Endothelial cell of umbilical vein (primary cell): ENCODE results near the gene MSX2. TPM values are rescaled to one million over a fixed set of nuclear protein-coding genes. Genes with fewer than 3 reads are reported as not detected.

Experiments used
- BruUV-seq: library from RNA; stranded (reverse); fragments of 400-500 nt; replicated peaks from 2 replicates; lab custom pipeline; 2021; lab: Mats Ljungman, UMichigan
- CTCF ChIA-PET: fragments of 300-600, 350-600 bp; sonication (Branson Sonifier 250); formaldehyde crosslinking; loops from one replicate; lab custom pipeline; 2021; ENCODE audit warnings: antibody characterized with exemption, inconsistent platforms; lab: Charles Lee
- POLR2A ChIA-PET: fragments of 300-600, 350-600 bp; sonication (Branson Sonifier 250); formaldehyde crosslinking; loops from one replicate; lab custom pipeline; 2021; ENCODE audit warnings: antibody characterized with exemption, inconsistent platforms; lab: Charles Lee
- DNase-seq: peaks from one replicate; pipeline ENCODE4 v3.0.0-alpha.2; 2011; ENCODE audit warnings: low read depth, low spot score
- FAIRE-seq: peaks from 2 replicates; lab custom pipeline; 2011; peaks lifted over from hg19 to GRCh38; lab: Jason Lieb, UNC
- H2AFZ ChIP-seq: 2 replicates; pipeline ENCODE4 v1.6.0; 2012; ENCODE audit warnings: low read depth, low read length, control low read depth, inconsistent platforms
- H3K27ac ChIP-seq: 2 replicates; pipeline ENCODE4 v1.5.1; 2011; ENCODE audit warnings: low read depth, mild to moderate bottlenecking, control low read depth, low read length, moderate library complexity; ENCODE audit not compliant: insufficient read depth
- H3K27me3 ChIP-seq, 2 experiments: 2 replicates each; pipeline versions ENCODE4 v1.6.0 to v1.6.1; 2011; ENCODE audit warnings: low read length in 2 of 2, mixed read lengths in 1 of 2; ENCODE audit not compliant: control insufficient read depth in 2 of 2, insufficient read depth in 2 of 2
- H3K36me3 ChIP-seq, 2 experiments: 2 replicates in 1 of 2; 3 replicates in 1 of 2; pipeline ENCODE4 v1.5.1; 2011; ENCODE audit warnings: low read length in 2 of 2, mild to moderate bottlenecking in 1 of 2, moderate library complexity in 1 of 2; ENCODE audit not compliant: control insufficient read depth in 2 of 2, insufficient read depth in 2 of 2; ENCODE audit errors: extremely low read depth in 1 of 2
- H3K4me1 ChIP-seq: 3 replicates; pipeline ENCODE4 v1.5.1; 2011; ENCODE audit warnings: mild to moderate bottlenecking, low read length; ENCODE audit not compliant: control insufficient read depth, insufficient read depth; ENCODE audit errors: extremely low read depth
- H3K4me2 ChIP-seq: 2 replicates; pipeline ENCODE4 v1.6.1; 2011; ENCODE audit warnings: low read length, control low read depth, mixed read lengths; ENCODE audit not compliant: insufficient read depth
- H3K4me3 ChIP-seq, 3 experiments: fragments of 200-600 bp in 1 of 3; sonication (generic), shearing (Covaris generic) in 1 of 3; replicated peaks in 1 of 3; 2 replicates each; pipeline ENCODE4 v1.5.1; 2011 to 2016; ENCODE audit warnings: control low read depth in 3 of 3, low read length in 3 of 3, mild to moderate bottlenecking in 2 of 3, inconsistent platforms in 1 of 3, low read depth in 1 of 3, moderate library complexity in 1 of 3; ENCODE audit not compliant: insufficient read depth in 1 of 3
- H3K79me2 ChIP-seq: 2 replicates; pipeline ENCODE4 v1.6.0; 2012; ENCODE audit warnings: low read length, inconsistent platforms; ENCODE audit not compliant: control insufficient read depth, insufficient read depth
- H3K9ac ChIP-seq: replicated peaks from 2 replicates; pipeline ENCODE3; 2011; ENCODE audit warnings: low read length, control low read depth; ENCODE audit not compliant: insufficient read depth; ENCODE audit errors: extremely low read depth
- H3K9me1 ChIP-seq: replicated peaks from 3 replicates; pipeline ENCODE4 v1.6.0; 2011; ENCODE audit warnings: mild to moderate bottlenecking, low read length; ENCODE audit not compliant: control insufficient read depth, insufficient read depth; ENCODE audit errors: extremely low read depth
- H3K9me3 ChIP-seq: replicated peaks from 2 replicates; pipeline ENCODE4 v1.5.1; 2012; ENCODE audit warnings: low read length, inconsistent platforms; ENCODE audit not compliant: control insufficient read depth, insufficient read depth
- H4K20me1 ChIP-seq: replicated peaks from 2 replicates; pipeline ENCODE3; 2011; ENCODE audit warnings: mild to moderate bottlenecking, low read length; ENCODE audit not compliant: control insufficient read depth, insufficient read depth; ENCODE audit errors: extremely low read depth
- CTCF ChIP-seq, 2 donors: IDR thresholded peaks; 1 replicate in 1 of 2; 2 replicates in 1 of 2; pipeline ENCODE4 v1.5.1; 2011; ENCODE audit warnings: low read length in 2 of 2, mild to moderate bottlenecking in 2 of 2, moderate library complexity in 2 of 2, control low read depth in 1 of 2, inconsistent platforms in 1 of 2, low read depth in 1 of 2; ENCODE audit not compliant: insufficient read depth in 1 of 2; ENCODE audit errors: extremely low read depth in 1 of 2
- EZH2 ChIP-seq: IDR thresholded peaks from 2 replicates; pipeline ENCODE4 v1.6.1; 2012; ENCODE audit warnings: borderline replicate concordance, low read depth, mild to moderate bottlenecking, moderate library complexity, low read length, inconsistent platforms; ENCODE audit not compliant: severe bottlenecking
- FOS ChIP-seq: IDR thresholded peaks from 2 replicates; pipeline ENCODE4 v1.6.1; 2011; ENCODE audit warnings: mild to moderate bottlenecking, low read length, moderate library complexity, borderline replicate concordance; ENCODE audit not compliant: insufficient read depth
- GATA2 ChIP-seq: IDR thresholded peaks from 2 replicates; pipeline ENCODE4 v1.7.0; 2011; ENCODE audit warnings: low read depth, mild to moderate bottlenecking, moderate library complexity, mixed read lengths, low read length; ENCODE audit not compliant: insufficient read length, insufficient read depth
- JUN ChIP-seq: IDR thresholded peaks from 2 replicates; pipeline ENCODE4 v1.6.1; 2011; ENCODE audit warnings: borderline replicate concordance, low read depth; ENCODE audit not compliant: insufficient read length, insufficient read depth
- MYC ChIP-seq: IDR thresholded peaks from one replicate; pipeline ENCODE4 v1.6.1; 2011; ENCODE audit warnings: mild to moderate bottlenecking, low read depth, low read length
- POLR2A ChIP-seq: IDR thresholded peaks from 2 replicates; pipeline ENCODE4 v1.6.1; 2012; ENCODE audit warnings: low read depth, mild to moderate bottlenecking, control low read depth, low read length
- POLR2AphosphoS5 ChIP-seq: IDR thresholded peaks from 2 replicates; pipeline ENCODE4 v1.6.1; 2012; ENCODE audit warnings: low read depth, mild to moderate bottlenecking, control low read depth, low read length, moderate library complexity; ENCODE audit not compliant: insufficient read depth
- dilution Hi-C: fragments of 300-500 bp; cut with MboI; formaldehyde crosslinking; loops from one replicate; pipeline ENCODE4 v1.15.0; 2019; ENCODE audit warnings: low sequenced_read_pairs; ENCODE audit not compliant: extremely low pct_ligation_motif_present
- intact Hi-C: fragments of 100-400 bp; cut with micrococcal nuclease; formaldehyde crosslinking; loops from one replicate; pipeline ENCODE4 v1.10.0; 2022
- polyA plus RNA-seq, 4 experiments: library from polyadenylated mRNA; depleted of rRNA in 3 of 4; stranded (reverse) in 3 of 4; unstranded in 1 of 4; fragments of >200 nt; gene quantifications; 2 replicates each; pipeline versions ENCODE4 v1.2.1 to v1.2.3, GENCODE V29; 2011 to 2012; ENCODE audit warnings: missing spikeins in 1 of 4
- total RNA-seq: library from RNA; stranded (reverse); gene quantifications from 2 replicates; pipeline ENCODE4 v1.2.3, GENCODE V29; 2021
- TF ChIP-seq, protein P1 (sequence below): IDR thresholded peaks from 2 replicates; pipeline ENCODE4 v1.6.1; 2011; ENCODE audit not compliant: insufficient read depth, insufficient read length

The MSX2 gene
- total and polyA plus RNA-seq, 2 donors (not counting 3 experiments of a cell fraction or from before 2014, with no cell fraction given): not detected

DNA sequence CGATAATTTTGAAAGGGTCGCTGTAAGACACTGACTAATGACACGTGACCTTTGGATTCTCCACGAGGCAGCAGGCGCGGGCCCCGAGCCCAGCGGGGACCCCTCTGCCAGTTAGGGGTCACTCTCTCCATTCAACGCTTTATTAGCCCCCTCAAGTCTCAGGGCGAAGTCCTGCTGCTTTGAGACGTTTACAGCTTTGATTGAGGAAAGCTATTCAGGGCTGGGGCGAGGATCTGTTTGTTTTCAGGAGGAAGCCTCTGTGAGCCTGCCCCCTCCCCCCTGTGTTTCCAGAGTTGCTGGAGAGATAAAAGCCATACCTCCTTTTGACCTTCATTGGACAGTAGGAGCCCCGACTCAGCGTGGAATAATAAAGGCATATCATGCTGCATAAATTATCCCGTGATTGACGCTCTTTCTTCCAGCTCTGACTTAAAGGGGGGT lies 31.4 kb upstream of the MSX2 start:
- BruUV-seq: no TSS peak
- no peak for FAIRE-seq
- CTCF ChIA-PET: interaction anchor here (0.6 kb wide), 1 partner anchor 198 kb away, joined by 3 read pairs; no protein-coding TSS in a partner anchor

GRCh38 chr5:174693697-174694385 lies 30.5 kb upstream of the MSX2 start:
- no peak for TF ChIP-seq JUN
- no peak for TF ChIP-seq POLR2A
- no peak for TF ChIP-seq POLR2AphosphoS5
- TF ChIP-seq MYC: no peak
- no peak for TF ChIP-seq FOS
- no peak for TF ChIP-seq EZH2
- no peak for TF ChIP-seq GATA2
- TF ChIP-seq, protein P1, sequence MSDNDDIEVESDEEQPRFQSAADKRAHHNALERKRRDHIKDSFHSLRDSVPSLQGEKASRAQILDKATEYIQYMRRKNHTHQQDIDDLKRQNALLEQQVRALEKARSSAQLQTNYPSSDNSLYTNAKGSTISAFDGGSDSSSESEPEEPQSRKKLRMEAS: no peak
- no peak for TF ChIP-seq CTCF (IDR thresholded peaks at IDR 0.05; ENCODE audit: extremely low read depth in 1 of 2, insufficient read depth in 1 of 2, low read depth in 1 of 2, low read length in 2 of 2)
- CTCF ChIA-PET: interaction anchor here (0.6 kb wide), 1 partner anchor 10 kb away, joined by 3 read pairs; no protein-coding TSS in a partner anchor
- BruUV-seq: no TSS peak
- no peak for FAIRE-seq
- Histone ChIP-seq H4K20me1 (no peaks in the 10 kb centered on the region), H3K9me3 (no peaks in the 10 kb centered on the region), H3K36me3 (no peaks in the 10 kb centered on the region), H3K27ac (no peak overlapping the region), H3K9ac (no peak overlapping the region), H2AFZ (no peak overlapping the region), H3K9me1 (no peaks in the 10 kb centered on the region), H3K79me2 (no peaks in the 10 kb centered on the region), H3K4me2 (no peak overlapping the region), H3K4me3 (no peak overlapping the region), H3K27me3 (no peaks in the 10 kb centered on the region), H3K4me1 (no peaks in the 10 kb centered on the region)
- intact Hi-C loops: no loop called here
- dilution Hi-C loops: no loop called here
- DNase-seq: no peak
- POLR2A ChIA-PET: no interaction called here

More for the DNA sequence above, 31.4 kb upstream of the MSX2 start:
- H3K27ac ChIP-seq: no peak overlapping the region
- intact Hi-C loops (no loop called here), dilution Hi-C loops (no loop called here)
- no peaks in the 10 kb centered on the region for H3K27me3 ChIP-seq
- H3K9ac ChIP-seq: no peak overlapping the region
- H4K20me1 ChIP-seq: no peaks in the 10 kb centered on the region
- H3K4me2 ChIP-seq: no peak overlapping the region
- DNase-seq: no peak
- H3K9me1 ChIP-seq: no peaks in the 10 kb centered on the region
- no peaks in the 10 kb centered on the region for H3K79me2 ChIP-seq
- no peaks in the 10 kb centered on the region for H3K9me3 ChIP-seq
- POLR2A ChIA-PET: no interaction called here
- no peaks in the 10 kb centered on the region for H3K36me3 ChIP-seq
- no peak for TF ChIP-seq JUN
- TF ChIP-seq MYC: no peak
- no peak for TF ChIP-seq FOS
- no peak for TF ChIP-seq POLR2A
- no peak for TF ChIP-seq GATA2
- no peak overlapping the region for H2AFZ ChIP-seq
- no peaks in the 10 kb centered on the region for H3K4me1 ChIP-seq
- H3K4me3 ChIP-seq: no peak overlapping the region
